ENCODE measurements around the gene SLC16A5.
"Not testable (repeated sequence)": the region's sequence is repeated elsewhere in the genome, so short reads cannot be mapped to it uniquely, and the experiment has no call there.

SLC16A5 gene

DNA sequence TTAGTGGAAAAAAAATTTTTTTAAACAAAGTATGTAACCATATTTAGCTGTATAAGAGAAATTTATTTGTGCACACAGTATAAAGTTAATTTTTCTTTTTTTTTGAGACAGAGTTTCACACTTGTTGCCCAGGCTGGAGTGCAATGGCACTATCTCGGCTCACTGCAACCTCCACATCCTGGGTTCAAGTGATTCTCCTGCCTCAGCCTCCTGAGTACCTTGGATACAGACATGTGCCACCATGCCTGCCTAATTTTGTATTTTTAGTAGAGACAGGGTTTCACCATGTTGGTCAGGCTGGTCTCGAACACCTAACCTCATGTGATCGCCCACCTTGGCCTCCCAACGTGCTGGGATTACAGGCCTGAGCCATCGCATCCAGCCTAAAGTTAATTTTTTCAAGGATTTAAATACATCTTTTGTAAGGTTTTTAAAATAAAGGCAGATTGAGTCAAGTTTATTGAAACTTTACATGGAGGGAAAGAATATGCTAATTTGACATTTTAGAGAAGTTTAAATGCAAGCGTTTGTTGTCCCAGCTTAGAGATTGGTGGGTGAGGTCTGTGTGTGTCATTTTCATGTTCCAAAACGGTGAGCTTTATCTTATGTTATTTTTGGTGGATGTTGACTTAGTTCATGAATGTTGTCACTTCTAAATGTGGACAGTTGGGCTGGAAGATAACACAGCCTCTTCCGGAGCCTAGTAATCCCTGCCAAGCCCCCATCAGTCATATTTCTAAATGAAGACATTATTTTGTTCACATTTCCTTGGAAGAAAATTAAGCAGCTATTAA is 16.1 kb upstream of the SLC16A5 start:
- H2AFZ ChIP-seq (ENCODE audit: low read depth, low read length); H3K36me3 ChIP-seq (ENCODE audit: insufficient read depth, low read length); H3K9me3 ChIP-seq (ENCODE audit: low read length); H3K4me1 ChIP-seq (ENCODE audit: insufficient read depth, low read length); H3K27me3 ChIP-seq (ENCODE audit: insufficient read depth, low read length); H3K4me3 ChIP-seq (ENCODE audit: low read length): not testable (repeated sequence)

GRCh38 chr17:75072909-75073308 is 14.8 kb upstream of the SLC16A5 start:
- H2AFZ ChIP-seq (ENCODE audit: low read depth, low read length); H3K36me3 ChIP-seq (ENCODE audit: insufficient read depth, low read length); H3K9me3 ChIP-seq (ENCODE audit: low read length); H3K4me3 ChIP-seq (ENCODE audit: low read length); H3K4me1 ChIP-seq (ENCODE audit: insufficient read depth, low read length); H3K27me3 ChIP-seq (ENCODE audit: insufficient read depth, low read length): not testable (repeated sequence)

DNA sequence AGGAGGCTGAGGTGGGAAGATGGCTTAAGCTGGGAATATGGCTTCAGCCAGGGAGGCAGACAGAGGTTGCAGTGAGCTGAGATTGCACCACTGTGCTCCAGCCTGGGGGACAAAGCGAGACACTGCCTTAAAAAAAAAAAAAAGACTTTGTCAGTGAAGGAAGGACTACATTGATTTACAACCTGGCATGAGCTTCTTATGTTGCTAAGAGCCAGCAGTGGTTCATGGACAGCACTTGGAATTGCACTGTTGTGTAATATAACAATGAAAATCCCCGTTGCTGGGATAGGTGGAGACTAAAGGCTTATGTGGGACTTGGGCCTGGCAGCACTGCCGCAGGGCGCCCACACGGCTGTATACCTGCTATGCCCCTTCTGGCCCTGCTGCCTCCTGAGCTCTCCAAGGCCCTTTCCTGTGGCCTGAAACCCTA is 14.1 kb upstream of the SLC16A5 start:
- Histone ChIP-seq H3K27me3 (ENCODE audit: insufficient read depth, low read length) (no peaks in the 10 kb centered on the region), H3K9me3 (ENCODE audit: low read length) (no peaks in the 10 kb centered on the region), H2AFZ (ENCODE audit: low read depth, low read length) (no peak overlapping the region), H3K36me3 (ENCODE audit: insufficient read depth, low read length) (no peaks in the 10 kb centered on the region), H3K4me3 (ENCODE audit: low read length) (no peak overlapping the region), H3K4me1 (ENCODE audit: insufficient read depth, low read length) (no peaks in the 10 kb centered on the region)

DNA sequence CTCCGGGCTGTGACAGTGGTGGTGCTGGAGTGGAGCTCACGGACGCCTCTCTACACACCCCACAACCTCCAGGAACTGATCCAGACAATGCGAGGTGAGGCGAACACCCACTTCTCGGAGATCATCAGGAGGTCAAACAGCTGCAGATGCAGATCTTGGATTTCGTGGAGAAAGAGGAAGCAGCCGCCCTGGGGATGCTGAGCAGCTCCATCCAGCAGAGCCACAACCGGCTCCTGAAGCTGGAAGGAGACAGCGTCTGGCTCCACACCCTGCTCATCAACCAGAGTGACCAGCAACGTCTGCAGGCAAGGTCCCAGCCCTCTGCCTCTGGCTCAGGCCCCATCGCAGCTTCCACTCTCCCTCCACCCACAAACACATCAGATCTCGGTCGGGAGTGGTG is 13.2 kb upstream of the SLC16A5 start:
- Histone ChIP-seq H3K4me1 (ENCODE audit: insufficient read depth, low read length) (no peaks in the 10 kb centered on the region), H3K36me3 (ENCODE audit: insufficient read depth, low read length) (no peaks in the 10 kb centered on the region), H2AFZ (ENCODE audit: low read depth, low read length) (no peak overlapping the region), H3K27me3 (ENCODE audit: insufficient read depth, low read length) (no peaks in the 10 kb centered on the region), H3K9me3 (ENCODE audit: low read length) (no peaks in the 10 kb centered on the region), H3K4me3 (ENCODE audit: low read length) (no peak overlapping the region)

GRCh38 chr17:75075597-75076336 is 12.0 kb upstream of the SLC16A5 start:
- no peaks in the 10 kb centered on the region for H3K4me1 ChIP-seq (ENCODE audit: insufficient read depth, low read length)
- no peaks in the 10 kb centered on the region for H3K27me3 ChIP-seq (ENCODE audit: insufficient read depth, low read length)
- no peak overlapping the region for H2AFZ ChIP-seq (ENCODE audit: low read depth, low read length)
- H3K9me3 ChIP-seq (ENCODE audit: low read length), result no peaks in the 10 kb centered on the region
- H3K4me3 ChIP-seq (ENCODE audit: low read length), result no peak overlapping the region
- H3K36me3 ChIP-seq (ENCODE audit: insufficient read depth, low read length), result no peaks in the 10 kb centered on the region

GRCh38 chr17:75077072-75077495 is 10.7 kb upstream of the SLC16A5 start:
- Histone ChIP-seq H3K4me3 (ENCODE audit: low read length) (no peak overlapping the region), H3K36me3 (ENCODE audit: insufficient read depth, low read length) (no peaks in the 10 kb centered on the region), H2AFZ (ENCODE audit: low read depth, low read length) (no peak overlapping the region), H3K9me3 (ENCODE audit: low read length) (no peaks in the 10 kb centered on the region), H3K4me1 (ENCODE audit: insufficient read depth, low read length) (no peaks in the 10 kb centered on the region), H3K27me3 (ENCODE audit: insufficient read depth, low read length) (no peaks in the 10 kb centered on the region)

DNA sequence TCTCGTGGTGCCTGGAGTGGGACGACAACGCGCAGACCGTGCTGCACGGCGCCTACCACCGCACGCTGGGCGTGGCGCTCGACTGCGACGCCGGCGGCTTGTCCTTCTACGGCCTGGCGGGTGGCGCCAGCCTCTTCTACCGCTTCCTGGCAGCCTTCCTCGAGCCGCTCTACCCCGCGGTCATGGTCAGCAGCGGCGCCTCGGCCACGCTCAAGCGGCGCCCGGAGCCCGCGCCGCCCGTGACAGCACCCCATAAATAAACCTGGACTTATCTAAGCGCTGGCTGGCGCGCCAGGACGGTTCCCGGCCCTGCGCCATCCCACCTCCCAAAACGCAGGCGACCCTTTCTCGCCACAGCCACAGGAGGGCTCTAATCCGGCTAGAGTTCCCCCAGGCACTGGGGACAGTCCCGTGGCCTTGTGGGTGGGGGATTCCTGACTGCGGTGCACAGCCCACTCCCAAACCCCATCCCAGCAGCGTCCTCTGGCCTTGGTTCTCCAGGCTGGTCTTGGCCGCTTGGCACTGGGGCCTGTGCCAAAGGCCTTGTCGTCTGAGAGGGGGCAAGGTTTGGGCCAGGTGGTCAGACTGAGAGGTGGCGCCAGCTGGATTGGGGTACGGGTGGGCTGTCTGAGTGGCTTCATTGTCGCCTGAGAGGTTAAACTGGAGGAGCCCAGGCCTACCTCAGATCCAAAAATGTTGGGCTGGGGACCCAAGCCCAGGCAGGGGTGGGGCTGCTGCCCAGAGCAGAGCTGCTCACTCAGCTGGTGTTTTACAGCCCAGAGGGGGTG is 10.1 kb upstream of the SLC16A5 start:
- Histone ChIP-seq H3K27me3 (ENCODE audit: insufficient read depth, low read length) (no peaks in the 10 kb centered on the region), H2AFZ (ENCODE audit: low read depth, low read length) (no peak overlapping the region), H3K9me3 (ENCODE audit: low read length) (no peaks in the 10 kb centered on the region), H3K4me3 (ENCODE audit: low read length) (no peak overlapping the region), H3K4me1 (ENCODE audit: insufficient read depth, low read length) (no peaks in the 10 kb centered on the region), H3K36me3 (ENCODE audit: insufficient read depth, low read length) (no peaks in the 10 kb centered on the region)

DNA sequence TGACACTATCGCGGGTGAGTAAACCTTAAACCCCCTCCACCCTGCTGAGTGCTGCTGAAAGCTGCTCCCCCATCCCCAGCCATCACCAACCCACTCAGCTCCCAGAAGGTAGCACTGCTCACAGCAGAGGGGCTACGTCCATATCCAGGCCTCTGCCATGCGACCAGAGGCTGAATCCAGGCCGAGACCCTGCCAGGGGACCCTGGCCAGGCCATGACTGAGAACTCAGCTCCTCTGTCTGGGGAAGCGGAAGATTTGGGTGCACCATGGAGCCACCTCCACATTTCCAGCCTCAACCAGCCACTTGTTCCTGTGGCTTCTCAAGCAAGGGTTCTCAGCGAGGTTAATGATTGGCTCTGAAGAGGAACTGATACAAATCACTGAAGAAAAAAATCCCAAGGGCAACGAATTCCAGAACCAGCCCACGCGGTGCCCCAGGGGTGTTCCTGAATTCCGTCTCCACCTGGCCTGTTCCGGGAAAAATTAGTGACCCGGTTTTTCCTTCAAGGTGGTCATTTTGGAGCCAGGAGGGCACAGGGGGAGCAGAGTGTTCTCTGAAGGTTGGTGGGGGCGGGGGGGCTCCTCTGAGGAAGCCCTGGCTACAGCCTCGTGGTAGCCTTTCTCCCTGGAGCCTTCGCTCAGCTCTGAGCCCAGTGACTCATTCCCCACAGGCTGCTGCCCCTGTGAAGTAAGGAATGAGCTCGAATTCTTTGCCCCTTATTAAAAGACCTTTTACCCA is 9.3 kb upstream of the SLC16A5 start:
- Histone ChIP-seq H2AFZ (ENCODE audit: low read depth, low read length) (no peak overlapping the region), H3K36me3 (ENCODE audit: insufficient read depth, low read length) (no peaks in the 10 kb centered on the region), H3K9me3 (ENCODE audit: low read length) (no peaks in the 10 kb centered on the region), H3K4me1 (ENCODE audit: insufficient read depth, low read length) (no peaks in the 10 kb centered on the region), H3K27me3 (ENCODE audit: insufficient read depth, low read length) (no peaks in the 10 kb centered on the region), H3K4me3 (ENCODE audit: low read length) (no peak overlapping the region)

DNA sequence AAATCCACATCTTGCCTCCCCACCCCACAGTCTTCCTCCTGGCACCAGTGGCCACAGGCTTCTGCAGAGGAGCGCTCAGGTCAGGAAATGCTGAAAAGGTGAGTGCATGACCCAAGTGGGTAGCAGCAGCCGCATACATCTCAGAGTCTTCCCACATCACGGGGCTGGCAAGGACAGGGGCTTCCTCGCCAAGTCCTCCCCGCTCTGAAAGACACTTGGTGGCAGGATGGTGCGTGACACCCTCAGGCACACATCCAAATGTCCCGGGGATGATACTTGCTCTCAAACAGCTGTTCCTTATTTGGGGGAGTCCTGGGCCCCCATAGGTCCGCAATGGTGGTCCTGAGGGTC is 8.8 kb upstream of the SLC16A5 start:
- Histone ChIP-seq H3K4me3 (ENCODE audit: low read length) (no peak overlapping the region), H3K27me3 (ENCODE audit: insufficient read depth, low read length) (no peaks in the 10 kb centered on the region), H2AFZ (ENCODE audit: low read depth, low read length) (no peak overlapping the region), H3K9me3 (ENCODE audit: low read length) (no peaks in the 10 kb centered on the region), H3K36me3 (ENCODE audit: insufficient read depth, low read length) (no peaks in the 10 kb centered on the region), H3K4me1 (ENCODE audit: insufficient read depth, low read length) (no peaks in the 10 kb centered on the region)

DNA sequence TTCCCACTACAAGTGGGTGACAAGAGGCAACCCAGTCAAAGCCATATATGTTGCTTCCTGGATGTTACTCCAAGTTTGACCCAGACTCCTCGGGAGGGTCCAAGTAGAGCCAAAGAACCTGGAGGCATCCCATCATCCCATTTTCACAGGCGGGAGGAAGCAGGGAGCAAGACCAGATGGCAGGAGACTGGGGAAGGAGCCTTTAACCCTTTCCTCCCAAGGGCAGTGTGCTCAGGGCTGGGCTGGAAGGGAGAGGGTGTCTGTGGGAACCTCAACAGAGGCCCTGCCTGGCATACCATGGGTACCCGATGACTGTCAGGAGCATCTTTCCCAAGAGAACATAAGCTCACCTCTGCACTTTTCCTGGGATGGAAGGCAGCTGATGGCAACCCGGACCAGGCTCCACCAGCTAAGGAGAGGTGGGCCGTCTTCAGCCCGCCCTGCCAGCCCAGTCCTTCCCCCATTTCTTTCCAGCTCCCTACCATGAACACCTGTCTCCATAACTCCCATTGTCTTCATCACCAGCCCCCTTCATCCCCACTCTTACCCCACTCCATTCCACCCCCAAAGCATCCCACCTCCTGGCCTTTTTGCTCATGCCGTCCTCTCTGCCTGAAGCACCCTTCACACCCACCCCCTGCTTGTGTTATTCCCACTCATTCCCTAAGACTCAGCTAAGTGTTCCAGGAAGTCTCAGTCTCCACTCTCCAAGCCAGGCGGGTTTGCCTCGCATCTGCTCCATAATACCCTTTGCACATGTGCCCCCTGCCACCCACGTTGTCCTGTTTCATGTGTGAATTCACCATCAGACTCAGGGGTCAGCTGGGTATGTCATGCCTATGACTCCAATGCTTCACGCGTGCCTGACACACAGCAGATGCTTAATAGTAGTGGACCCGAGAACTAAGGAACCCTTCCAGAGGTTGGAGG is 5.9 kb upstream of the SLC16A5 start:
- Histone ChIP-seq H3K4me3 (ENCODE audit: low read length) (no peak overlapping the region), H3K36me3 (ENCODE audit: insufficient read depth, low read length) (no peaks in the 10 kb centered on the region), H3K27me3 (ENCODE audit: insufficient read depth, low read length) (no peaks in the 10 kb centered on the region), H3K4me1 (ENCODE audit: insufficient read depth, low read length) (no peaks in the 10 kb centered on the region), H3K9me3 (ENCODE audit: low read length) (no peaks in the 10 kb centered on the region), H2AFZ (ENCODE audit: low read depth, low read length) (no peak overlapping the region)

- no peaks in the 10 kb centered on the region for H3K36me3 ChIP-seq (ENCODE audit: insufficient read depth, low read length)
- no peak overlapping the region for H2AFZ ChIP-seq (ENCODE audit: low read depth, low read length)
- H3K4me1 ChIP-seq (ENCODE audit: insufficient read depth, low read length), result no peaks in the 10 kb centered on the region
- no peak overlapping the region for H3K4me3 ChIP-seq (ENCODE audit: low read length)
- no peaks in the 10 kb centered on the region for H3K9me3 ChIP-seq (ENCODE audit: low read length)
- H3K27me3 ChIP-seq (ENCODE audit: insufficient read depth, low read length), result no peaks in the 10 kb centered on the region
Measured at GRCh38 chr17:75082683-75083082, 5.1 kb upstream of the SLC16A5 start.

DNA sequence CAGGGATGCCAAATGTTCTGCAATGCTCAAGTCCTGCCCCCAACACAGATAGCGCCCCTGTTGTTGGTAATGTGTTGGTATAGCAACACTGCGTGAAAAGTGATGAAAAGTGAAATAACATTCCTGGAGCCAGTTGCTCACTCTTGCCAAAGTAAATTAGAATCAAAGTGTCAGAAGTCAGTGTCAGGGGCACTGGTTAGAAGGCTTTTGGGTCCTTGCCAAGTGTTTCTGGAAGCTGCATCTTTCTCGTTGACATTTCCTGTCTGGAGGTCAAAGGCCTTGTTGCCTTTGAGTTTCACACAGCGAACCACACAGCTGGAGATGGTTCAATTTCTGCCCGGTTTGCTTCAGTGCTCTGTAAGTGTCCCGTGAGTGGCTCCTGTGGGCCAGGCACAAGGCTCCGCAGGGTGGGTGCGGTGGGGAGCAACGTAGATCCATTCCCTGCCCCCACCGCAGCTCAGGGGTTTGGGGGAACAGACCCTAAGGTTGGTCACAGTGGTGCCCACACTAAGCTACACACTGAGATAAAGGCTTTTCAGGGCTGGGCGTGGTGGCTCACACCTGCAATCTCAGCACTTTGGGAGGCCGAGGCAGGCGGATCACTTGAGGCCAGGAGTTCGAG is 3.6 kb upstream of the SLC16A5 start:
- no peak overlapping the region for H3K4me3 ChIP-seq (ENCODE audit: low read length)
- no peak overlapping the region for H2AFZ ChIP-seq (ENCODE audit: low read depth, low read length)
- no peaks in the 10 kb centered on the region for H3K9me3 ChIP-seq (ENCODE audit: low read length)
- no peaks in the 10 kb centered on the region for H3K36me3 ChIP-seq (ENCODE audit: insufficient read depth, low read length)
- peaks cover 7% of the 10 kb centered on the region for H3K4me1 ChIP-seq (ENCODE audit: insufficient read depth, low read length)
- H3K27me3 ChIP-seq (ENCODE audit: insufficient read depth, low read length), result no peaks in the 10 kb centered on the region

Measured in neuron (in vitro differentiated cells).